Spleen (tissue), 11 donors: ENCODE measurements around the gene RALGAPA1. TPM values are rescaled to one million over a fixed set of nuclear protein-coding genes. Genes with fewer than 3 reads are reported as not detected.
"Not testable (repeated sequence)": the region's sequence is repeated elsewhere in the genome, so short reads cannot be mapped to it uniquely, and the experiment has no call there.

Source experiments
- DNase-seq: peaks from one replicate; pipeline ENCODE4 v3.0.0-alpha.2; 2020
- H3K27ac ChIP-seq, 8 donors: fragments of 200-600 bp; sonication (generic) in 7 of 8; 1 replicate in 4 of 8; 2 replicates in 4 of 8; pipeline versions ENCODE4 v1.5.0 to v1.8.0; 2016 to 2021; ENCODE audit warnings: inconsistent platforms in 4 of 8, mild to moderate bottlenecking in 4 of 8, moderate library complexity in 1 of 8
- H3K27me3 ChIP-seq, 7 donors: fragments of 200-600 bp; sonication (generic) in 6 of 7; replicated peaks in 1 of 7; 1 replicate in 4 of 7; 2 replicates in 3 of 7; pipeline versions ENCODE4 v1.5.0 to v1.8.0; 2016 to 2021; ENCODE audit warnings: inconsistent platforms in 3 of 7, mild to moderate bottlenecking in 1 of 7
- H3K36me3 ChIP-seq, 6 donors: fragments of 200-600 bp; sonication (generic) in 5 of 6; 1 replicate in 4 of 6; 2 replicates in 2 of 6; pipeline versions ENCODE4 v1.5.0 to v1.8.0; 2016 to 2021; ENCODE audit warnings: inconsistent platforms in 2 of 6
- H3K4me1 ChIP-seq, 6 donors: fragments of 200-600 bp; sonication (generic) in 5 of 6; 1 replicate in 3 of 6; 2 replicates in 3 of 6; pipeline versions ENCODE4 v1.5.0 to v1.8.0; 2016 to 2021; ENCODE audit warnings: inconsistent platforms in 3 of 6
- H3K4me3 ChIP-seq, 8 donors: fragments of 200-600 bp; sonication (generic) in 7 of 8; 1 replicate in 4 of 8; 2 replicates in 4 of 8; pipeline versions ENCODE4 v1.5.0 to v1.8.0; 2016 to 2021; ENCODE audit warnings: inconsistent platforms in 4 of 8, mild to moderate bottlenecking in 4 of 8, moderate library complexity in 2 of 8
- H3K9me3 ChIP-seq, 8 donors: fragments of 200-600 bp; sonication (generic) in 7 of 8; 1 replicate in 4 of 8; 2 replicates in 4 of 8; pipeline versions ENCODE4 v1.5.0 to v1.8.0; 2016 to 2021; ENCODE audit warnings: inconsistent platforms in 4 of 8
- POLR2A ChIP-seq, 3 donors: fragments of 450-650 bp; IDR thresholded peaks; one replicate each; pipeline ENCODE4 v1.5.1; 2017; ENCODE audit warnings: antibody characterized with exemption in 3 of 3, mild to moderate bottlenecking in 1 of 3
- POLR2AphosphoS5 ChIP-seq, 3 donors: sonication (generic); formaldehyde crosslinking; IDR thresholded peaks; one replicate each; pipeline ENCODE4 v1.5.1; 2017; ENCODE audit warnings: antibody characterized with exemption in 3 of 3
- WGBS, 5 donors: extraction: QIAGEN DNeasy Blood & Tissue Kit in 3 of 5; methylation state at CpG; one replicate each; pipeline versions ENCODE4 v1.1.5 to v1.1.7; 2013 to 2018; 5-methylcytosine and 5-hydroxymethylcytosine counted together
- intact Hi-C: fragments of 100-400 bp; cut with DNase I; formaldehyde crosslinking; loops from one replicate; pipeline ENCODE4 v1.15.0; 2023; ENCODE audit warnings: low total_unique reads
- polyA plus RNA-seq, 3 donors: library from polyadenylated mRNA; stranded (reverse); fragments of 200-250 nt; gene quantifications; one replicate each; pipeline ENCODE4 v1.2.1, GENCODE V29; 2013
- total RNA-seq, 7 donors: library from RNA; depleted of rRNA in 3 of 7; stranded (reverse); fragments of >200 nt in 3 of 7; fragmentation: NEBNext Ultra II Directional in 4 of 7; extraction: Animal tissue kit (Norgen Biotek cat#: 25700) in 4 of 7; gene quantifications; one replicate each; pipeline versions ENCODE4 v1.1.0 to v1.2.1, GENCODE V29; 2016 to 2021
- TF ChIP-seq, protein P1 (sequence below), 11 experiments: fragments of 200-600 bp in 7 of 11; fragments of 450-650 bp in 4 of 11; sonication (generic) in 4 of 11; IDR thresholded peaks in 8 of 11; conservative IDR thresholded peaks in 3 of 11; 1 replicate in 7 of 11; 2 replicates in 4 of 11; pipeline versions ENCODE4 v1.4.0 to v1.8.0; 2016 to 2021; ENCODE audit warnings: antibody characterized with exemption in 11 of 11, inconsistent platforms in 4 of 11, mild to moderate bottlenecking in 1 of 11
- donor health status: healthy with polysubstance abuse.
- donor health status: DM: no; HTN: no; CAD: no; lungs with moderate emphysema.
- donor health status: DM: no; HTN: no; CAD: no.
- donor health status: Bipolar disorder and iron deficiency.
- donor health status: healthy.
- donor health status: DM: no; HTN: no; CAD: no.
- donor health status: DM: yes; HTN: yes; CAD: no.

The RALGAPA1 gene
- total and polyA plus RNA-seq, 10 donors = 9.7 to 76.0 (median 52.2) TPM

GRCh38 chr14:35631071-35631805, 177.9 kb downstream of the RALGAPA1 start:
- TF ChIP-seq POLR2A (IDR thresholded peaks at IDR 0.05) (no peak), POLR2AphosphoS5 (IDR thresholded peaks at IDR 0.05) (no peak)
- TF ChIP-seq, protein P1, sequence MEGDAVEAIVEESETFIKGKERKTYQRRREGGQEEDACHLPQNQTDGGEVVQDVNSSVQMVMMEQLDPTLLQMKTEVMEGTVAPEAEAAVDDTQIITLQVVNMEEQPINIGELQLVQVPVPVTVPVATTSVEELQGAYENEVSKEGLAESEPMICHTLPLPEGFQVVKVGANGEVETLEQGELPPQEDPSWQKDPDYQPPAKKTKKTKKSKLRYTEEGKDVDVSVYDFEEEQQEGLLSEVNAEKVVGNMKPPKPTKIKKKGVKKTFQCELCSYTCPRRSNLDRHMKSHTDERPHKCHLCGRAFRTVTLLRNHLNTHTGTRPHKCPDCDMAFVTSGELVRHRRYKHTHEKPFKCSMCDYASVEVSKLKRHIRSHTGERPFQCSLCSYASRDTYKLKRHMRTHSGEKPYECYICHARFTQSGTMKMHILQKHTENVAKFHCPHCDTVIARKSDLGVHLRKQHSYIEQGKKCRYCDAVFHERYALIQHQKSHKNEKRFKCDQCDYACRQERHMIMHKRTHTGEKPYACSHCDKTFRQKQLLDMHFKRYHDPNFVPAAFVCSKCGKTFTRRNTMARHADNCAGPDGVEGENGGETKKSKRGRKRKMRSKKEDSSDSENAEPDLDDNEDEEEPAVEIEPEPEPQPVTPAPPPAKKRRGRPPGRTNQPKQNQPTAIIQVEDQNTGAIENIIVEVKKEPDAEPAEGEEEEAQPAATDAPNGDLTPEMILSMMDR (IDR thresholded peaks at IDR 0.05 in 8 of 11, conservative IDR thresholded peaks at IDR 0.05 in 3 of 11) = no peak
- peaks cover 0 to 62% (median 14%) of the 10 kb centered on the region in 6 donors for H3K36me3 ChIP-seq
- H3K4me1 ChIP-seq = no peaks in the 10 kb centered on the region
- no peak overlapping the region for H3K27ac ChIP-seq
- no peaks in the 10 kb centered on the region for H3K27me3 ChIP-seq
- H3K4me3 ChIP-seq = no peak overlapping the region
- 93 to 97% (median 93%) methylated on average over 2 of the region's 2 CpGs for WGBS, 5 donors
- intact Hi-C loops = no loop called here
- DNase-seq = no peak
- no peaks in the 10 kb centered on the region for H3K9me3 ChIP-seq

GRCh38 chr14:35628989-35629388, 180.1 kb downstream of the RALGAPA1 start:
- Histone ChIP-seq H3K27ac (no peak overlapping the region), H3K4me3 (no peak overlapping the region), H3K27me3 (no peaks in the 10 kb centered on the region), H3K9me3 (no peaks in the 10 kb centered on the region), H3K36me3 (peaks cover 0 to 49% (median 6%) of the 10 kb centered on the region in 6 donors), H3K4me1 (no peaks in the 10 kb centered on the region)
- 90 to 93% (median 92%) methylated on average over 3 of the region's 3 CpGs for WGBS, 5 donors
- no peak for DNase-seq
- intact Hi-C loops = no loop called here
- no peak for TF ChIP-seq POLR2AphosphoS5 (IDR thresholded peaks at IDR 0.05)
- TF ChIP-seq, protein P1 (IDR thresholded peaks at IDR 0.05 in 8 of 11, conservative IDR thresholded peaks at IDR 0.05 in 3 of 11) = no peak

- H3K4me1 ChIP-seq, H3K4me3 ChIP-seq, H3K27ac ChIP-seq, DNase-seq, H3K27me3 ChIP-seq, H3K9me3 ChIP-seq, intact Hi-C loops: not testable (repeated sequence)
- peaks cover 0 to 62% (median 7%) of the 10 kb centered on the region in 6 donors for H3K36me3 ChIP-seq
- 72 to 87% (median 81%) methylated on average over 2 of the region's 2 CpGs for WGBS, 5 donors
Observed at GRCh38 chr14:35626947-35627346, 182.1 kb downstream of the RALGAPA1 start.

- DNase-seq, intact Hi-C loops, H3K4me1 ChIP-seq, H3K27ac ChIP-seq, H3K4me3 ChIP-seq, H3K27me3 ChIP-seq: not testable (repeated sequence)
- Histone ChIP-seq H3K9me3 (peaks cover 0 to 24% (median 19%) of the 10 kb centered on the region in 8 donors), H3K36me3 (peaks cover 0 to 71% (median 12%) of the 10 kb centered on the region in 6 donors)
- WGBS, 5 donors = 90 to 98% (median 97%) methylated on average over 4 of the region's 4 CpGs
Observed at GRCh38 chr14:35621996-35622395, 187.1 kb downstream of the RALGAPA1 start.

GRCh38 chr14:35619998-35620397, 189.1 kb downstream of the RALGAPA1 start:
- H3K4me3 ChIP-seq, H3K27me3 ChIP-seq, H3K4me1 ChIP-seq, intact Hi-C loops, H3K27ac ChIP-seq, DNase-seq: not testable (repeated sequence)
- 95 to 98% (median 97%) methylated on average over 6 of the region's 6 CpGs for WGBS, 5 donors
- H3K9me3 ChIP-seq = peaks cover 0 to 24% (median 19%) of the 10 kb centered on the region in 8 donors
- H3K36me3 ChIP-seq = peaks cover 0 to 74% (median 14%) of the 10 kb centered on the region in 6 donors

- H3K4me3 ChIP-seq, H3K27ac ChIP-seq, H3K27me3 ChIP-seq, H3K4me1 ChIP-seq, DNase-seq, intact Hi-C loops: not testable (repeated sequence)
- WGBS, 5 donors = 93 to 100% (median 97%) methylated on average over 1 of the region's 1 CpG
- peaks cover 0 to 24% (median 19%) of the 10 kb centered on the region in 8 donors for H3K9me3 ChIP-seq
- peaks cover 0 to 74% (median 12%) of the 10 kb centered on the region in 6 donors for H3K36me3 ChIP-seq
Observed at GRCh38 chr14:35619461-35619860, 189.6 kb downstream of the RALGAPA1 start.
